Astrocyte (in vitro differentiated cells and primary cell): ENCODE results near the gene ANKRD40. TPM values are rescaled to one million over a fixed set of nuclear protein-coding genes. Genes with fewer than 3 reads are reported as not detected.
A peak's percentile ranks its signal among the peaks of the same experiment; 100 is the strongest.

Experiments
- DNase-seq: peaks from one replicate; pipeline ENCODE4 v3.0.0-alpha.2; 2010; ENCODE audit warnings: low read depth
- FAIRE-seq: peaks from 2 replicates; lab custom pipeline; 2011; peaks lifted over from hg19 to GRCh38; lab: Jason Lieb, UNC
- H2AFZ ChIP-seq: 2 replicates; pipeline ENCODE4 v1.6.0; 2012; ENCODE audit warnings: low read depth, low read length, inconsistent platforms
- H3K27ac ChIP-seq: 2 replicates; pipeline ENCODE4 v1.5.1; 2011; ENCODE audit warnings: low read depth, low read length, inconsistent platforms
- H3K27me3 ChIP-seq: 2 replicates; pipeline ENCODE4 v1.6.0; 2011; ENCODE audit warnings: low read length, inconsistent platforms; ENCODE audit not compliant: insufficient read depth
- H3K36me3 ChIP-seq: 2 replicates; pipeline ENCODE4 v1.5.1; 2011; ENCODE audit warnings: low read length, inconsistent platforms; ENCODE audit not compliant: insufficient read depth
- H3K4me1 ChIP-seq: 2 replicates; pipeline ENCODE4 v1.5.1; 2011; ENCODE audit warnings: low read length, inconsistent platforms; ENCODE audit not compliant: insufficient read depth
- H3K4me2 ChIP-seq: 2 replicates; pipeline ENCODE4 v1.6.0; 2012; ENCODE audit warnings: low read length, inconsistent platforms
- H3K4me3 ChIP-seq: 2 replicates; pipeline ENCODE4 v1.5.1; 2011; ENCODE audit warnings: low read depth, mild to moderate bottlenecking, low read length, inconsistent platforms; ENCODE audit not compliant: insufficient read depth
- H3K79me2 ChIP-seq: 2 replicates; pipeline ENCODE4 v1.6.0; 2012; ENCODE audit warnings: mild to moderate bottlenecking, low read length, inconsistent platforms; ENCODE audit not compliant: insufficient read depth
- H3K9ac ChIP-seq: 2 replicates; pipeline ENCODE4 v1.6.0; 2012; ENCODE audit warnings: mild to moderate bottlenecking, low read length, inconsistent platforms
- H3K9me3 ChIP-seq: 2 replicates; pipeline ENCODE4 v1.5.1; 2012; ENCODE audit warnings: low read depth, mild to moderate bottlenecking, low read length, inconsistent platforms; ENCODE audit not compliant: insufficient read depth
- H4K20me1 ChIP-seq: 2 replicates; pipeline ENCODE4 v1.6.0; 2012; ENCODE audit warnings: low read length, inconsistent platforms; ENCODE audit not compliant: insufficient read depth
- H3K27ac Mint-ChIP-seq: one replicate; pipeline ENCODE4 v1.8.0; 2021; ENCODE audit warnings: mild to moderate bottlenecking, mixed read lengths; ENCODE audit not compliant: unreplicated experiment
- H3K27me3 Mint-ChIP-seq: one replicate; pipeline ENCODE4 v1.8.0; 2021; ENCODE audit warnings: low read depth, mixed read lengths; ENCODE audit not compliant: unreplicated experiment
- H3K36me3 Mint-ChIP-seq: one replicate; pipeline ENCODE4 v1.8.0; 2021; ENCODE audit warnings: low read depth, mixed read lengths; ENCODE audit not compliant: unreplicated experiment
- H3K4me1 Mint-ChIP-seq: one replicate; pipeline ENCODE4 v1.8.0; 2021; ENCODE audit warnings: low read depth, mixed read lengths; ENCODE audit not compliant: unreplicated experiment
- H3K4me3 Mint-ChIP-seq: one replicate; pipeline ENCODE4 v1.8.0; 2021; ENCODE audit warnings: mild to moderate bottlenecking, moderate library complexity, mixed read lengths; ENCODE audit not compliant: unreplicated experiment
- H3K9me3 Mint-ChIP-seq: one replicate; pipeline ENCODE4 v1.8.0; 2021; ENCODE audit warnings: mild to moderate bottlenecking, mixed read lengths; ENCODE audit not compliant: unreplicated experiment
- EZH2 ChIP-seq: IDR thresholded peaks from 2 replicates; pipeline ENCODE4 v1.6.1; 2012; ENCODE audit warnings: mild to moderate bottlenecking, low read length, inconsistent platforms; ENCODE audit not compliant: insufficient read depth
- total RNA-seq: library from RNA; stranded (reverse); gene quantifications from 2 replicates; pipeline ENCODE4 v1.2.1, GENCODE V29; 2021
- TF ChIP-seq, protein P1 (sequence below): IDR thresholded peaks from 2 replicates; pipeline ENCODE4 v1.5.1; 2011; ENCODE audit warnings: low read depth, mild to moderate bottlenecking, inconsistent platforms, low read length, moderate library complexity; ENCODE audit not compliant: insufficient read depth

Gene ANKRD40
- total RNA-seq, 1 donor from 2014 or later = 38.3 TPM

- peak overlapping the region; percentile 45 for H3K4me3 Mint-ChIP-seq
These were observed 8.3 kb downstream of the ANKRD40 start for GRCh38 chr17:50699410-50699809.

GRCh38 chr17:50697663-50698272 lies 9.9 kb downstream of the ANKRD40 start:
- Histone ChIP-seq H4K20me1 (peaks cover 27% of the 10 kb centered on the region), H2AFZ (no peak overlapping the region), H3K27me3 (no peaks in the 10 kb centered on the region), H3K4me2 (no peak overlapping the region), H3K9me3 (no peaks in the 10 kb centered on the region), H3K79me2 (peaks cover 25% of the 10 kb centered on the region), H3K4me1 (peaks cover 16% of the 10 kb centered on the region), H3K9ac (no peak overlapping the region), H3K4me3 (no peak overlapping the region), H3K36me3 (peaks cover 44% of the 10 kb centered on the region), H3K27ac (no peak overlapping the region)
- Mint-ChIP-seq H3K27me3 (no peaks in the 10 kb centered on the region), H3K27ac (no peak overlapping the region), H3K36me3 (peaks cover 11% of the 10 kb centered on the region), H3K4me1 (peaks cover 16% of the 10 kb centered on the region), H3K4me3 (no peak overlapping the region), H3K9me3 (no peaks in the 10 kb centered on the region)
- TF ChIP-seq, protein P1, sequence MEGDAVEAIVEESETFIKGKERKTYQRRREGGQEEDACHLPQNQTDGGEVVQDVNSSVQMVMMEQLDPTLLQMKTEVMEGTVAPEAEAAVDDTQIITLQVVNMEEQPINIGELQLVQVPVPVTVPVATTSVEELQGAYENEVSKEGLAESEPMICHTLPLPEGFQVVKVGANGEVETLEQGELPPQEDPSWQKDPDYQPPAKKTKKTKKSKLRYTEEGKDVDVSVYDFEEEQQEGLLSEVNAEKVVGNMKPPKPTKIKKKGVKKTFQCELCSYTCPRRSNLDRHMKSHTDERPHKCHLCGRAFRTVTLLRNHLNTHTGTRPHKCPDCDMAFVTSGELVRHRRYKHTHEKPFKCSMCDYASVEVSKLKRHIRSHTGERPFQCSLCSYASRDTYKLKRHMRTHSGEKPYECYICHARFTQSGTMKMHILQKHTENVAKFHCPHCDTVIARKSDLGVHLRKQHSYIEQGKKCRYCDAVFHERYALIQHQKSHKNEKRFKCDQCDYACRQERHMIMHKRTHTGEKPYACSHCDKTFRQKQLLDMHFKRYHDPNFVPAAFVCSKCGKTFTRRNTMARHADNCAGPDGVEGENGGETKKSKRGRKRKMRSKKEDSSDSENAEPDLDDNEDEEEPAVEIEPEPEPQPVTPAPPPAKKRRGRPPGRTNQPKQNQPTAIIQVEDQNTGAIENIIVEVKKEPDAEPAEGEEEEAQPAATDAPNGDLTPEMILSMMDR = no peak
- TF ChIP-seq EZH2 = no peak
- FAIRE-seq (no peak), DNase-seq (no peak)

More at GRCh38 chr17:50699410-50699809, 8.3 kb downstream of the ANKRD40 start:
- H4K20me1 ChIP-seq = peaks cover 41% of the 10 kb centered on the region
- Mint-ChIP-seq H3K9me3 (no peaks in the 10 kb centered on the region), H3K36me3 (peaks cover 16% of the 10 kb centered on the region), H3K4me1 (peaks cover 16% of the 10 kb centered on the region), H3K27ac (no peak overlapping the region), H3K27me3 (no peaks in the 10 kb centered on the region)
- H2AFZ ChIP-seq = no peak overlapping the region
- H3K9me3 ChIP-seq = no peaks in the 10 kb centered on the region
- H3K27ac ChIP-seq = peak overlapping the region; percentile 11
- H3K79me2 ChIP-seq = peaks cover 41% of the 10 kb centered on the region
- TF ChIP-seq EZH2 = no peak
- TF ChIP-seq, protein P1 = no peak
- peaks cover 49% of the 10 kb centered on the region for H3K36me3 ChIP-seq
- H3K4me2 ChIP-seq = peak overlapping the region; percentile 56
- no peak for FAIRE-seq
- H3K9ac ChIP-seq = peak overlapping the region; percentile 28
- H3K4me3 ChIP-seq = no peak overlapping the region
- DNase-seq = peak; percentile 46
- peaks cover 4% of the 10 kb centered on the region for H3K4me1 ChIP-seq
- H3K27me3 ChIP-seq = no peaks in the 10 kb centered on the region

- no peak overlapping the region for H3K27ac ChIP-seq
- peaks cover 18% of the 10 kb centered on the region for H3K79me2 ChIP-seq
- peaks cover 21% of the 10 kb centered on the region for H4K20me1 ChIP-seq
- Mint-ChIP-seq H3K4me1 (peaks cover 23% of the 10 kb centered on the region), H3K27me3 (no peaks in the 10 kb centered on the region), H3K4me3 (no peak overlapping the region), H3K36me3 (peaks cover 13% of the 10 kb centered on the region), H3K9me3 (no peaks in the 10 kb centered on the region), H3K27ac (no peak overlapping the region)
- H2AFZ ChIP-seq = no peak overlapping the region
- H3K4me3 ChIP-seq = no peak overlapping the region
- TF ChIP-seq EZH2 = no peak
- TF ChIP-seq, protein P1 = no peak
- no peak overlapping the region for H3K9ac ChIP-seq
- FAIRE-seq = no peak
- peaks cover 43% of the 10 kb centered on the region for H3K36me3 ChIP-seq
- no peak overlapping the region for H3K4me2 ChIP-seq
- DNase-seq = no peak
- no peaks in the 10 kb centered on the region for H3K9me3 ChIP-seq
- peaks cover 21% of the 10 kb centered on the region for H3K4me1 ChIP-seq
- H3K27me3 ChIP-seq = no peaks in the 10 kb centered on the region
These were observed 10.7 kb downstream of the ANKRD40 start for GRCh38 chr17:50697062-50697461.
